Upper lobe of left lung (tissue), 6 donors: Measurements from ENCODE around the gene SYT7. TPM values are rescaled to one million over a fixed set of nuclear protein-coding genes. Genes with fewer than 3 reads are reported as not detected.
"Not testable (repeated sequence)": the region's sequence is repeated elsewhere in the genome, so short reads cannot be mapped to it uniquely, and the experiment has no call there.

Experiments
- ATAC-seq, 2 donors: fragments of 200-7000 bp; cut with Tn5 transposase; one replicate each; pipeline ENCODE4 v1.9.1; 2022; ENCODE audit warnings: mild to moderate bottlenecking in 2 of 2, moderate library complexity in 2 of 2; ENCODE audit not compliant: low FRiP score in 2 of 2
- DNase-seq, 2 donors: peaks; one replicate each; pipeline ENCODE4 v3.0.0-alpha.2; 2019 to 2020
- H3K27ac ChIP-seq, 4 donors: fragments of 200-600 bp; sonication (generic); one replicate each; pipeline ENCODE4 v1.5.1; 2016 to 2019
- H3K27me3 ChIP-seq, 4 donors: fragments of 200-600 bp; sonication (generic); one replicate each; pipeline ENCODE4 v1.5.1; 2017 to 2019
- H3K36me3 ChIP-seq, 4 donors: fragments of 200-600 bp; sonication (generic); one replicate each; pipeline ENCODE4 v1.5.1; 2016 to 2019
- H3K4me1 ChIP-seq, 4 donors: fragments of 200-600 bp; sonication (generic); one replicate each; pipeline ENCODE4 v1.5.1; 2018 to 2019
- H3K4me3 ChIP-seq, 4 donors: fragments of 200-600 bp; sonication (generic); one replicate each; pipeline ENCODE4 v1.5.1; 2017 to 2019; ENCODE audit warnings: mild to moderate bottlenecking in 2 of 4, moderate library complexity in 1 of 4
- H3K9me3 ChIP-seq, 4 donors: fragments of 200-600 bp; sonication (generic); one replicate each; pipeline ENCODE4 v1.5.1; 2018 to 2019
- CTCF ChIP-seq, 6 experiments: fragments of 450-650 bp in 4 of 6; fragments of 200-600 bp in 2 of 6; sonication (generic) in 2 of 6; IDR thresholded peaks; one replicate each; pipeline ENCODE4 v1.5.1; 2016 to 2019; ENCODE audit warnings: antibody characterized with exemption in 6 of 6
- EP300 ChIP-seq, 4 donors: sonication (generic); formaldehyde crosslinking; IDR thresholded peaks; one replicate each; pipeline ENCODE4 v1.5.1; 2017; ENCODE audit warnings: antibody characterized with exemption in 4 of 4, control low read depth in 2 of 4
- POLR2A ChIP-seq, 4 donors: fragments of 450-650 bp; IDR thresholded peaks; one replicate each; pipeline ENCODE4 v1.5.1; 2016 to 2017; ENCODE audit warnings: antibody characterized with exemption in 4 of 4, mild to moderate bottlenecking in 2 of 4
- POLR2AphosphoS5 ChIP-seq, 2 donors: sonication (generic); formaldehyde crosslinking; IDR thresholded peaks; one replicate each; pipeline ENCODE4 v1.5.1; 2017; ENCODE audit warnings: antibody characterized with exemption in 2 of 2
- WGBS, 2 donors: methylation state at CpG; one replicate each; pipeline ENCODE4 v1.1.5; 2017 to 2018; 5-methylcytosine and 5-hydroxymethylcytosine counted together
- total RNA-seq, 6 donors: library from RNA; depleted of rRNA in 4 of 6; stranded (reverse); fragments of >200 nt in 4 of 6; gene quantifications; one replicate each; pipeline versions ENCODE4 v1.1.0 to v1.2.1, GENCODE V29; 2016 to 2021
- donor health status: DM: no; HTN: no; CAD: no; lungs with moderate emphysema.
- donor health status: DM: no; HTN: yes; CAD: no; lungs with severe emphysema.

SYT7 gene
- total RNA-seq, 6 donors from 2014 or later = 2.1 to 7.3 (median 4.9) TPM

GRCh38 chr11:61619471-61620226 lies 38.8 kb upstream of the SYT7 start:
- Histone ChIP-seq H3K9me3 (no peaks in the 10 kb centered on the region), H3K27ac (no peak overlapping the region), H3K36me3 (no peaks in the 10 kb centered on the region), H3K4me3 (no peak overlapping the region), H3K27me3 (no peaks in the 10 kb centered on the region), H3K4me1 (no peaks in the 10 kb centered on the region)
- DNase-seq (no peak), ATAC-seq (no peak)
- no peak for TF ChIP-seq EP300 (IDR thresholded peaks at IDR 0.05)
- TF ChIP-seq POLR2A (IDR thresholded peaks at IDR 0.05) = no peak
- 82% methylated on average over 4 to 6 of the region's 6 CpGs for WGBS, 2 donors

GRCh38 chr11:61618978-61619377 lies 38.1 kb upstream of the SYT7 start:
- DNase-seq (no peak), ATAC-seq (no peak)
- Histone ChIP-seq H3K4me1 (no peaks in the 10 kb centered on the region), H3K9me3 (no peaks in the 10 kb centered on the region), H3K4me3 (no peak overlapping the region), H3K27ac (no peak overlapping the region), H3K36me3 (no peaks in the 10 kb centered on the region), H3K27me3 (no peaks in the 10 kb centered on the region)
- 53 to 59% methylated on average over 4 to 5 of the region's 5 CpGs for WGBS, 2 donors
- TF ChIP-seq POLR2AphosphoS5 (IDR thresholded peaks at IDR 0.05) (no peak), POLR2A (IDR thresholded peaks at IDR 0.05) (no peak), EP300 (IDR thresholded peaks at IDR 0.05) (no peak)

- Histone ChIP-seq H3K9me3 (no peaks in the 10 kb centered on the region), H3K36me3 (no peaks in the 10 kb centered on the region), H3K27ac (no peak overlapping the region), H3K4me3 (no peak overlapping the region), H3K4me1 (no peaks in the 10 kb centered on the region), H3K27me3 (no peaks in the 10 kb centered on the region)
- TF ChIP-seq POLR2AphosphoS5 (IDR thresholded peaks at IDR 0.05) (no peak), EP300 (IDR thresholded peaks at IDR 0.05) (no peak), POLR2A (IDR thresholded peaks at IDR 0.05) (no peak), CTCF (IDR thresholded peaks at IDR 0.05) (no peak)
- DNase-seq = no peak
- no peak for ATAC-seq
- 94 to 98% methylated on average over 4 of the region's 4 CpGs for WGBS, 2 donors
These were observed 36.6 kb upstream of the SYT7 start for GRCh38 chr11:61617515-61617914.

GRCh38 chr11:61616434-61616833 lies 35.6 kb upstream of the SYT7 start:
- H3K4me3 ChIP-seq = no peak overlapping the region
- no peaks in the 10 kb centered on the region for H3K27me3 ChIP-seq
- H3K4me1 ChIP-seq = no peaks in the 10 kb centered on the region
- DNase-seq = no peak
- ATAC-seq = no peak
- WGBS, 2 donors = 83 to 84% methylated on average over 2 of the region's 2 CpGs
- H3K27ac ChIP-seq = no peak overlapping the region
- TF ChIP-seq CTCF (IDR thresholded peaks at IDR 0.05) = no peak
- no peak for TF ChIP-seq POLR2AphosphoS5 (IDR thresholded peaks at IDR 0.05)
- no peak for TF ChIP-seq EP300 (IDR thresholded peaks at IDR 0.05)
- no peak for TF ChIP-seq POLR2A (IDR thresholded peaks at IDR 0.05)
- no peaks in the 10 kb centered on the region for H3K36me3 ChIP-seq
- H3K9me3 ChIP-seq = no peaks in the 10 kb centered on the region

- not testable (repeated sequence) for DNase-seq, H3K27me3 ChIP-seq, H3K4me1 ChIP-seq, ATAC-seq, H3K36me3 ChIP-seq, H3K4me3 ChIP-seq, H3K9me3 ChIP-seq, H3K27ac ChIP-seq
- 56 to 58% methylated on average over 6 of the region's 6 CpGs for WGBS, 2 donors
These were observed 33.9 kb upstream of the SYT7 start for GRCh38 chr11:61614782-61615181.

GRCh38 chr11:61613870-61614269 lies 33.0 kb upstream of the SYT7 start:
- DNase-seq (no peak), ATAC-seq (no peak)
- Histone ChIP-seq H3K9me3 (no peaks in the 10 kb centered on the region), H3K4me1 (no peaks in the 10 kb centered on the region), H3K27me3 (no peaks in the 10 kb centered on the region), H3K27ac (no peak overlapping the region), H3K4me3 (no peak overlapping the region), H3K36me3 (no peaks in the 10 kb centered on the region)
- WGBS, 2 donors = 71 to 77% methylated on average over 4 to 10 of the region's 10 CpGs
- TF ChIP-seq CTCF (IDR thresholded peaks at IDR 0.05) (no peak), EP300 (IDR thresholded peaks at IDR 0.05) (no peak), POLR2A (IDR thresholded peaks at IDR 0.05) (no peak), POLR2AphosphoS5 (IDR thresholded peaks at IDR 0.05) (no peak)
